Retinal pigment epithelial cell (primary cell): ENCODE measurements around the gene CUL4A.

Experiments
- DNase-seq: peaks from one replicate; pipeline ENCODE4 v3.0.0-alpha.2; 2010; ENCODE audit warnings: low read depth
- H3K4me3 ChIP-seq: 2 replicates; pipeline ENCODE4 v1.5.1; 2011; ENCODE audit warnings: mild to moderate bottlenecking, low read length, control low read depth, moderate library complexity
- TF ChIP-seq, protein P1 (sequence below): conservative IDR thresholded peaks from 2 replicates; pipeline ENCODE4 v1.5.1; 2011; ENCODE audit warnings: low read depth, low read length, control low read depth, inconsistent platforms

CUL4A gene

DNA sequence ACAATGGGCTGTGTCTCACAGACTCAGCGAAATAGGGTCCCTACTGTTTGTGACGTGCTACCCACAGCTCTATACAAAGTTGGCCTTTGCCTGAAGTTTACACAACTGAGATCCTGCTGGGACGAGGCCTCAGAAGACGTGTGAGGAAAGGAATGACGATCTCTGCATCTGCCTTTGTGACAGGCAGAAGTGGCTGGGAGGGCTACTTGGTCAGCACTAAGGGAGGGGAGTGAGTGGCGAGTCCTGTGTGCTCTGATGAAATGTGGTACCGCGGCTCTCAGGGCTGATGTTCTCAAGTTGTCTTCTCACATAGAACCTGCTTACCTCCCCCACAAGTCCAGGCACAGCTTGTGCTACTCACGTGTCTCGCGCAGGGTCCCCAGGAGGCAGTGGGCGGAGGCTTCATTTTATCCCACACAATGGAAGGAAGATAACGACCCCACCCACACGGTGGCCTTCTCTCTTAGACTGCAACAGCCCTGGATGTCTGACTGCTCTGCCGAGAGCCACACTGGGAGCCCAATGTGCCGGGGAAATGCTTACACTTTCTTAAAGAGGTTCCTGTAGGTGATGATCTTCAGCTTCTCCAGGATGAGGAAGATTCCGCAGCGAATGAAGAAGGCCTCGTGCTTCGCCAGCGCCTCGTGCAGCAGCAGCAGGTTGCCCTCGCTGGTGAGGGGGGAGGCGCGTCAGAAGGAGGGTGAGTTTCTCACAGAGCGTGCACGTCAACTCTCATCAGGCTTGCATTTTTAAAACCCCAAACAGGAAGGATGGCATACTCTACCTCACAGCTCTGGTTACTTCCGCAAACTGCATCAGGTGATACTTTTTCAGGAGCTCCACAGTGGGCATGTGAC, 29.8 kb upstream of the CUL4A start:
- TF ChIP-seq, protein P1, sequence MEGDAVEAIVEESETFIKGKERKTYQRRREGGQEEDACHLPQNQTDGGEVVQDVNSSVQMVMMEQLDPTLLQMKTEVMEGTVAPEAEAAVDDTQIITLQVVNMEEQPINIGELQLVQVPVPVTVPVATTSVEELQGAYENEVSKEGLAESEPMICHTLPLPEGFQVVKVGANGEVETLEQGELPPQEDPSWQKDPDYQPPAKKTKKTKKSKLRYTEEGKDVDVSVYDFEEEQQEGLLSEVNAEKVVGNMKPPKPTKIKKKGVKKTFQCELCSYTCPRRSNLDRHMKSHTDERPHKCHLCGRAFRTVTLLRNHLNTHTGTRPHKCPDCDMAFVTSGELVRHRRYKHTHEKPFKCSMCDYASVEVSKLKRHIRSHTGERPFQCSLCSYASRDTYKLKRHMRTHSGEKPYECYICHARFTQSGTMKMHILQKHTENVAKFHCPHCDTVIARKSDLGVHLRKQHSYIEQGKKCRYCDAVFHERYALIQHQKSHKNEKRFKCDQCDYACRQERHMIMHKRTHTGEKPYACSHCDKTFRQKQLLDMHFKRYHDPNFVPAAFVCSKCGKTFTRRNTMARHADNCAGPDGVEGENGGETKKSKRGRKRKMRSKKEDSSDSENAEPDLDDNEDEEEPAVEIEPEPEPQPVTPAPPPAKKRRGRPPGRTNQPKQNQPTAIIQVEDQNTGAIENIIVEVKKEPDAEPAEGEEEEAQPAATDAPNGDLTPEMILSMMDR = no peak
- H3K4me3 ChIP-seq = no peak overlapping the region
- no peak for DNase-seq

DNA sequence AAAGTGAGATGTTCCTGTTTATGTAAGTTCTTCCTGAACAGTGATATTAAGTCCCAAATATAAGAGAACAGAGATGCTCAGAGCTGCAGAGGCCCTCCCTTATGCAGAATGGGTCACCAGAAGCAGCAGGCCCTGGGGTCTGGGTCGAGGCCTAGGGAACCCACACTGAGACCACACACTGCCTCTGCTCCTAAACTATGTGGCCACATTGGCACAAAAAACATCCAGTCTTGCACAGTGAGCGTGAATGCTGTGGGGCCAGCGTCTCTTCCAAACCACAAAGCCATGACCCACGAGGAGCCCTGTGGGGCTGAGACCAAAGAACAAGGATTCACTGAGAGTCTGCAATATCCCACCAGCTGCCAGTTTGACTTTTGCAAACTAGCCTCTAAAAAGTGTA, 27.4 kb upstream of the CUL4A start:
- TF ChIP-seq, protein P1 = no peak
- H3K4me3 ChIP-seq = no peak overlapping the region
- no peak for DNase-seq

DNA sequence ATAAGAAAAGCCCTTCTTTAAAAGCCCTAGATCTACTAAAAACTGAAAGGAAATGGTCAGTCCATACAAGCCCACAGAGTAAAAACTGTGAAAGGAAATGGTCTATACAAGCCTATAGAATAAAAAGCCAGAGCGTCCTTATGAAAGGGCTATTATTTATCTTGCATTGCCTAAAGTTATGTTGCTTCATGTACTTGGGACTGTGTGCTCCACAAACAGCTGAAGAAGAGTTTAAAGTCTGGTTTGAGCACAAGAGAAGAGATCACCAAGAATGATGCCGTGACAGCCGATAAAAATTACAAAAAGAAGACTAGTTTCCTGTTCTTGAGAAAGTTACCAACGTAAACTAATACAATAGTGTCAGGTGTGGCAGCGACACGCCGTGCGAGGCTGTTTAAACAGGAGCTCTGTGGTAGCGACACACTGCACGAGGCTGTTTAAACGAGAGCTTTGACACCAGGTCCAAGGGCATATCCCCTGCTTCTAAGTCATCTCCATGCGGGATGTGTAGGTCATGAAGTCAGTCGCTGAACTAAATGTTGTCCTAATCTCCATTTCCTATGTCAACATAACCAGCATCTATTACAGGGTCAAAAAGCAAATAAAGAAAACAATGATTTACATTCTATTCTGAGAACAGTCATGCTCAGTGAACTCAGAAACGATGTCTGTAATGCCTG, 25.8 kb upstream of the CUL4A start:
- no peak overlapping the region for H3K4me3 ChIP-seq
- TF ChIP-seq, protein P1 = no peak
- DNase-seq = no peak

DNA sequence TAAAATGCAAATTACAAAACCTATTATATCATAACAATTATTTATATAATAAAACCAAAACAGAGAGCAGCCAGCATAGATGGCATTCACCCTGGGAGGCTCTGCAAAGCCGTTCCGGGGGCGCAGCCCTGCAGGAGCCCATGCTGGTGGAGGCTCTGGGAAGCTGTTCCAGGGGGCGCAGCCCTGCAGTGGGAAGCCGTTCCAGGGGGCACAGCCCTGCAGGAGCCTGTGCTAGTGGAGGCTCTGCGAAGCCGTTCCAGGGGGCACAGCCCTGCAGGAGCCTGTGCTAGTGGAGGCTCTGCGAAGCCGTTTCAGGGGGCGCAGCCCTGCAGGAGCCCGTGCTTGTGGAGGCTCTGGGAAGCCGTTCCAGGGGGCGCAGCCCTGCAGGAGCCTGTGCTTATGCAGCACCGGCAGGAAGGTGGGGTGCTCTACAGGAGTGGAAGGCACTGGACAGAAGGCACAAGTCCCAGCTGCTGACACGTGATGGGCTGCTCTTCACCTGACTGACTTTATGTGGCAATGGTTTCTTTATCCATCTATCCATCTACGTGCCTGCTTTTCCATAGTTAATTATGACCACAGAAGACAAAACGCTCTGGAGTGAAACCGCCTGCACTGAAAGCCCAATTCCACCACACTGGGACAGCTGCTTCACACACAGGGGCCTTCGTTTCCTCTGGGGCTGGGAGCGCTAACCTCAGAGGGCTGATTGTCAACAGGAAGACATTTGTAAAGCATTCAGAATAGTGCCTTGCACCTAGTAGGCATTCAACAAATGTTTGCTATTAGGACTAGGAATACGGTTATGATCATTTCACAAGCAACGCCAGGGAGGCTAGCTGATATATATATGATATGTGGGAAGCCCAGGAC, 24.6 kb upstream of the CUL4A start:
- DNase-seq = no peak
- no peak overlapping the region for H3K4me3 ChIP-seq
- TF ChIP-seq, protein P1 = no peak

DNA sequence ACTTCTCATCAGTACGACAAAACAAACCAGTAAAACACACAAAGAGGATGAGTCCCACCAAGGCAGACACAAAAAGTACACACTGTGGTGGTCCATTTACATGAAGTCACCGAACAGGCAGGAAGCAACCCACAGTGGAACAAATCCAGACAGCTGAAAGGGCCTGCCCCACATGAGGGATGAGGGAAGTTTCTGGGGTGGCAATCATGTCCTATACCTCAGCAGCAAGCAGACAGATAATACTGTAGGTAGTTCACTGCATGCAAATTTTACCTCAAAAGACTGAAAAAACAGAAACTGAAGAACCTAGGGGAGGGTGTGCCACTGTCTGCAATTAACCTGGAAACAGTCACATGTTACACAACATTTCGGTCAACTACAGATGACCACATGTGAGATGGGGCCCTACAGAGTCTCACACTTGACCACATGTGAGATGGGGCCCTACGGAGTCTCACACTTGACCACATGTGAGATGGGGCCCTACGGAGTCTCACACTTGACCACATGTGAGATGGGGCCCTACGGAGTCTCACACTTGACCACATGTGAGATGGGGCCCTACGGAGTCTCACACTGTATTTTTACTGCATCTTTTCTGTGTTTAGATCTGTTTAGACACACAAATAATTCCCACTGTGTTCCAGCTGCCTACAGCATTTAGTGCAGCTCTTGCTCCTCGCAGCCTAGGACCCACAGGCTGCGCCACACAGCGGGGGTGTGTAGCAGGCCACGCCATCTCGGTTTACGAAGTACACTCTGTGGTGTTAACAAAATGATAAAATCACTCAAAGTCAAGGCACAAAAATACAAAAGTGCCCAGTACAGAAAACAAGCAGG, 23.1 kb upstream of the CUL4A start:
- no peak for DNase-seq

DNA sequence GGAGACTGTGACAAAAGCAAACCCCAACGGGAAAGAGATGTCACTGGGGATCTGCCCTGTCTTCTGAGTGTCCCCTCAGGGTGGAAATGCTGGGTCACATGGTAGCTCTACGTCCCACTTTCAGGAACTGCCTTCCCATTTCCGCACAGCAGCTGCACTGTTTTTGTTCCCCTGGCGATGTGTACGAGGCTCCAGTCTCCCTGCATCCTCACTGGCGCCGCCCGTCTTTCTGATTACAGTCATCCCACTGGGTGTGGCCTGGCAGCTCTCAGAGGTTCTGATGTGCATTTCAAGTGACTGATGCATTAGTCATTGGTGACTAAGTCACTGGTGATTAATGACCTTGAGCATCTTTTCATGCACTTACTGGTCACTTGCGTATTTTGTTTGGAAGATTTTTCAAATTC, 22.1 kb upstream of the CUL4A start:
- H3K4me3 ChIP-seq = no peak overlapping the region
- DNase-seq = peak; percentile 98
- TF ChIP-seq, protein P1 = peak; percentile 2

More for the DNA sequence above, 23.1 kb upstream of the CUL4A start:
- TF ChIP-seq, protein P1 = no peak
- H3K4me3 ChIP-seq = no peak overlapping the region
